ENCODE results near the gene PFDN2.

PFDN2 gene

DNA sequence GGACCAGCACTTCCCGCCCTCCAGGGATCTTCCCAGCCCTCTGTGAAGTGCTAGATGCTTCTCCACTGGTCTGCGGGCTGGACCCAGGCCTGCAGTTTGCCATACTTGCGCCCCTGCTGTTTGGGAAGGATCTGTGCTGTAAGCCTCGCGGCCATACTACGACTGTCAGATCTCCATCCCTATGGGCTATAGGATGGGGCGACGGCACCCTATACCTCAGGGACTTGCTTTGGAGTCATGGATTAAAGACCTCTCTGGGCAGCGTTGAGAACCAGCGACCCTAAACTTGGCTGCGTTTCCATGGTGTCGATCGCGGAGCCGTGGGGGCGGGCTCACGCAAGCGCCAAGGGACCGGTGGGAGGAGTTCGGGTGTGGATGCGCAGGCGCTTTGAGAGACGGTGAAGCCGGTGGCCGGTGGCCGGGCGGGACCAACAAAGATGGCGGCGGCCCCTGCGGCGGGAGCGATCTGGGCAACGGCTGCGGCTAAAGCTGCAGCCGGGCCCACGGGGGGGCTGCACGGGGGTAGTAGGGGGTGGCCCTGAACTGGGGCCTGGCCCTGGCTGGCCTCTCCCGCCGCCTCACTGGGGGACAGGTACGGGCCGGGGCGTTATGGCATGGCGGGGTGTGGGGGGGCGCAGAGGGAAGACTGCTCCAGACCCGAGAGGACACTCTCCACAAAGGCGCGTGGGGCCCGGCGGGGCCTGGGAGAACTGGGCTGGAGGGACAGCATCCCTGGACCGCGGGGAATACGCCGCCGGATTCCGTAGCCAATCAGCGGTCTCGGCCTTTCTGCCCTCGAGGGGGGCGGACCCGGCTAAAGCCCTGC, 41.5 kb upstream of the PFDN2 start, which contains the start of gene USP21:
TSS of gene USP21 (plus strand) at position 414 of the 826 bp plus-strand sequence. CDS start 1,141 bp downstream, outside the sequence.
- Histone ChIP-seq H3K27me3 (replicated peaks) (no peaks in the 10 kb centered on the region), H3K4me3 (ENCODE audit: low read depth, low read length) (peak within 1 kb of the TSS; percentile 91), H3K36me3 (replicated peaks) (peaks cover 5% of the 10 kb centered on the region), H3K27ac (peak within 1 kb of the TSS; percentile 85)
- peak; percentile 82 for DNase-seq
- TF ChIP-seq, protein P1, sequence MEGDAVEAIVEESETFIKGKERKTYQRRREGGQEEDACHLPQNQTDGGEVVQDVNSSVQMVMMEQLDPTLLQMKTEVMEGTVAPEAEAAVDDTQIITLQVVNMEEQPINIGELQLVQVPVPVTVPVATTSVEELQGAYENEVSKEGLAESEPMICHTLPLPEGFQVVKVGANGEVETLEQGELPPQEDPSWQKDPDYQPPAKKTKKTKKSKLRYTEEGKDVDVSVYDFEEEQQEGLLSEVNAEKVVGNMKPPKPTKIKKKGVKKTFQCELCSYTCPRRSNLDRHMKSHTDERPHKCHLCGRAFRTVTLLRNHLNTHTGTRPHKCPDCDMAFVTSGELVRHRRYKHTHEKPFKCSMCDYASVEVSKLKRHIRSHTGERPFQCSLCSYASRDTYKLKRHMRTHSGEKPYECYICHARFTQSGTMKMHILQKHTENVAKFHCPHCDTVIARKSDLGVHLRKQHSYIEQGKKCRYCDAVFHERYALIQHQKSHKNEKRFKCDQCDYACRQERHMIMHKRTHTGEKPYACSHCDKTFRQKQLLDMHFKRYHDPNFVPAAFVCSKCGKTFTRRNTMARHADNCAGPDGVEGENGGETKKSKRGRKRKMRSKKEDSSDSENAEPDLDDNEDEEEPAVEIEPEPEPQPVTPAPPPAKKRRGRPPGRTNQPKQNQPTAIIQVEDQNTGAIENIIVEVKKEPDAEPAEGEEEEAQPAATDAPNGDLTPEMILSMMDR (IDR thresholded peaks at IDR 0.05; ENCODE audit: low read depth, low read length, missing control alignments): peak; percentile 62
- in situ Hi-C loops (cut with HindIII; ENCODE audit: low pct_ligation_motif_present, low sequenced_read_pairs): no loop called here

DNA sequence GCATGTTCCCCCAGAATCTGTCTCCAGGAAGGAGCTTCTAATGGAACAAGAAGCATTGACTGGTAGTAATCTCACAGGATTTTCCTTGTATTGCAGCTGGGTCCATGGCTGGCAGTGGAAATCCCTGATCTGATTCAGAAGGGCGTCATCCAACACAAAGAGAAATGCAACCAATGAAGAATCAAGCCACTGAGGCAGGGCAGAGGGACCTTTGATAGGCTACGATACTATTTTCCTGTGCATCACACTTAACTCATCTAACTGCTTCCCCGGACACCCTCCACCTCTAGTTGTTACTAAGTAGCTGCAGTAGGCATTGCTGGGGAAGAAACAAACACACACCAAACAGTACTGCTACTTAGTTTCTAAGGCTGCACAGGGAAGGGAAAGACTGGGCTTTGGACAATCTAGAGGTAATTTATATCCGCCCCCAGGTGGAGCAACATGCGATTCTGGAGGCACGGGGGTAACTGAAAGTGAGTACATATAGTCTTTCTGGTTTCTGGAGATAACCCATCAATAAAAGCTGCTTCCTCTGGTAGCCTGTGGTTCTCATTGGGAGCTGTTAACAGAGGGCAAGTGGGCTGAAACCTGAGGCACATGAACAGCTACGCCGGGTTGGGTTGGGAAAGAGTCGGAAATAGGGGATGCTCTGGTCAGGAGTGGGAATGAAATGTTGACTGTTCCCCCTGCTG, 40.6 kb upstream of the PFDN2 start:
- in situ Hi-C loops (cut with HindIII; ENCODE audit: low pct_ligation_motif_present, low sequenced_read_pairs): no loop called here
- Histone ChIP-seq H3K36me3 (replicated peaks) (peaks cover 5% of the 10 kb centered on the region), H3K4me3 (ENCODE audit: low read depth, low read length) (peak overlapping the region; percentile 91), H3K27ac (no peak overlapping the region), H3K27me3 (replicated peaks) (no peaks in the 10 kb centered on the region)
- no peak for DNase-seq
- TF ChIP-seq, protein P1 (IDR thresholded peaks at IDR 0.05; ENCODE audit: low read depth, low read length, missing control alignments): no peak

DNA sequence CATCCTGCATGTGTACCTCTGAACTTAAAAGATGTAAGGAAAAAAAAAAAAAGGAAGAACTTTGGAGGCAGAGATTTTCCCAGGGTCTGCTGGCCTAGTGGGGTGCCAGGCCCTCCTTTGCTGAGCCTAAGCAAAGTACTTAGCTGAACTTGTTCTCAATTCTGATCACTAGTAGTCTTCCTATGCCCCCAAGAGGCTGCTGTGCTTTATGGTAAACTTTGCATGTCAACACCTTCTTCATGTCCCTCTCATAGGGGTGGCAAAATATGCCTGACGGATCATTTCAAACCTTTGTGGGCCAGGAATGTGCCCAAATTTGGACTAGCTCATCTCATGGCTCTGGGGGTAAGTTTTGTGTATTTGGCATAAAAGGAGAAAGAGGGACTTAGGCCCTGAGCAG, 40.0 kb upstream of the PFDN2 start:
- TF ChIP-seq, protein P1 (IDR thresholded peaks at IDR 0.05; ENCODE audit: low read depth, low read length, missing control alignments): no peak
- no peak overlapping the region for H3K27ac ChIP-seq
- peaks cover 5% of the 10 kb centered on the region for H3K36me3 ChIP-seq (replicated peaks)
- DNase-seq: no peak
- no peak overlapping the region for H3K4me3 ChIP-seq (ENCODE audit: low read depth, low read length)
- in situ Hi-C loops (cut with HindIII; ENCODE audit: low pct_ligation_motif_present, low sequenced_read_pairs): no loop called here
- no peaks in the 10 kb centered on the region for H3K27me3 ChIP-seq (replicated peaks)

DNA sequence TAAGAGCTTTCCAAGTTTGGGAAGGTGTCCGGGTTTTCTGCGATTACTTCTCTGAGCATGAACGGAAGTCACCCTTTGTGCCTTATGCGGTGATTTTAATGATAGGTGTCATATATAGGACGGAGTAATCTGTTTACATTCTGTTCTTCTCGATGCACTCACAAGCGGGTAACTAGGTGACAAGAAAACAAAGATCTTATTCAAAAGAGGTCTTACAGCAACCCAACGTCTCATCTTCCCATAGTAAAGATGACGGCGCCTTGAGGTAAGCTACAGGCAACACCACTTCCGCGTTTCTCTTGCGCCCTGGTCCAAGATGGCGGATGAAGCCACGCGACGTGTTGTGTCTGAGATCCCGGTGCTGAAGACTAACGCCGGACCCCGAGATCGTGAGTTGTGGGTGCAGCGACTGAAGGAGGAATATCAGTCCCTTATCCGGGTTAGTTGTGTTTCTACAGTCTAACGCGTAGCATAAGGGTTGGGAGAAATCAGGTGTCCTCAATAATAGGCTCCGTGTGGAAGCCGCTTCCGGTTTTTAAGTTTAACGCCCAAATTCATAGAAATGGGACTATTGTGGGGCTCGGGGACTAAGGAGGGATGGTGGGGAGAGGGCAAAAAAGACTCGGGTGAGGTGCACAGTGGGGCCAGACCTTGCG, 36.0 kb upstream of the PFDN2 start, which contains the start of gene UFC1:
TSS of gene UFC1 (plus strand) at position 297 of the 656 bp plus-strand sequence. CDS start at position 317, 20 bp downstream.
- in situ Hi-C loops (cut with HindIII; ENCODE audit: low pct_ligation_motif_present, low sequenced_read_pairs): no loop called here
- TF ChIP-seq, protein P1 (IDR thresholded peaks at IDR 0.05; ENCODE audit: low read depth, low read length, missing control alignments): no peak
- peak; percentile 92 for DNase-seq

DNA sequence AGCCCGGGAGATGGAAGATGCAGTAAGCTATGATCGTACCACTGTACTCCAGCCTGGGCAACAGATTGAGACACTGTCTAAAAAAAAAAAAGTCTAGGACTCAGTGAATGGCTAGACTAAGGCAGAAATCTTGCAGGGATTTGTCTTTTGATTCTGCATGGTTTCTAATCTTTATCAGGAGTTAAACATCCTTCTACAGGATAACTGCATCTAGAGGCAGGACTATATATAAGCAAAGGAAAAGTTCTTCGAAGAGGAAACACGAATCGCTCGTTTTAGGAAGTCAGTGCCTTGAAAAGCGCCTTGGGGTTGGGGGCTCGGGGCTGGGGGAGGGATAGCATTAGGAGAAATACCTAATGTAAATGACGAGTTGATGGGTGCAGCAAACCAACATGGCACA, 35.3 kb upstream of the PFDN2 start:
- in situ Hi-C loops (cut with HindIII; ENCODE audit: low pct_ligation_motif_present, low sequenced_read_pairs): no loop called here
- TF ChIP-seq, protein P1 (IDR thresholded peaks at IDR 0.05; ENCODE audit: low read depth, low read length, missing control alignments): no peak
- Histone ChIP-seq H3K27me3 (replicated peaks) (no peaks in the 10 kb centered on the region), H3K36me3 (replicated peaks) (no peaks in the 10 kb centered on the region), H3K4me3 (ENCODE audit: low read depth, low read length) (peak overlapping the region; percentile 97), H3K27ac (peak overlapping the region; percentile 99)
- no peak for DNase-seq

More for the DNA sequence above, 36.0 kb upstream of the PFDN2 start, which contains the start of gene UFC1:
- no peaks in the 10 kb centered on the region for H3K36me3 ChIP-seq (replicated peaks)
- H3K27ac ChIP-seq: peak within 1 kb of the TSS; percentile 99
- no peaks in the 10 kb centered on the region for H3K27me3 ChIP-seq (replicated peaks)
- H3K4me3 ChIP-seq (ENCODE audit: low read depth, low read length): peak within 1 kb of the TSS; percentile 97
